NT2/D1 (cell line): ENCODE data around the gene LRTM2.

ENCODE experiments used
- DNase-seq: peaks from one replicate; pipeline ENCODE4 v3.0.0-alpha.2; 2011; ENCODE audit warnings: low read depth, low spot score
- H3K27me3 ChIP-seq: 2 replicates; pipeline ENCODE4 v1.6.0; 2011; ENCODE audit warnings: mild to moderate bottlenecking; ENCODE audit not compliant: insufficient read length, insufficient read depth
- H3K36me3 ChIP-seq: 2 replicates; pipeline ENCODE4 v1.6.1; 2011; ENCODE audit warnings: mild to moderate bottlenecking, low read length, mixed read lengths; ENCODE audit not compliant: insufficient read depth, insufficient read length
- H3K4me1 ChIP-seq: 2 replicates; pipeline ENCODE4 v1.5.1; 2011; ENCODE audit not compliant: insufficient read depth, insufficient read length
- H3K4me3 ChIP-seq: 2 replicates; pipeline ENCODE4 v1.5.1; 2011; ENCODE audit warnings: low read depth; ENCODE audit not compliant: insufficient read length
- H3K9ac ChIP-seq: 2 replicates; pipeline ENCODE4 v1.6.0; 2011; ENCODE audit warnings: low read depth; ENCODE audit not compliant: insufficient read length
- H3K9me3 ChIP-seq: 2 replicates; pipeline ENCODE4 v1.5.1; 2011; ENCODE audit warnings: mild to moderate bottlenecking, low read length; ENCODE audit not compliant: insufficient read depth
- SUZ12 ChIP-seq: IDR thresholded peaks from 2 replicates; pipeline ENCODE4 v1.6.1; 2011; ENCODE audit not compliant: insufficient read length, insufficient read depth; ENCODE audit errors: extremely low read depth
- YY1 ChIP-seq: IDR thresholded peaks from 2 replicates; pipeline ENCODE4 v1.6.1; 2011; ENCODE audit not compliant: insufficient read length, insufficient read depth
- ZNF274 ChIP-seq: IDR thresholded peaks from 2 replicates; pipeline ENCODE4 v1.6.1; 2011; ENCODE audit warnings: mild to moderate bottlenecking, low read depth, low read length

Gene LRTM2

GRCh38 chr12:1857821-1858220, 37.5 kb downstream of the LRTM2 start:
- no peaks in the 10 kb centered on the region for H3K36me3 ChIP-seq
- peaks cover 53% of the 10 kb centered on the region for H3K9me3 ChIP-seq
- no peak for TF ChIP-seq SUZ12
- no peak for TF ChIP-seq ZNF274
- no peak for TF ChIP-seq YY1
- no peaks in the 10 kb centered on the region for H3K27me3 ChIP-seq
- DNase-seq = no peak
- no peak overlapping the region for H3K4me3 ChIP-seq
- no peak overlapping the region for H3K9ac ChIP-seq
- peaks cover 2% of the 10 kb centered on the region for H3K4me1 ChIP-seq

GRCh38 chr12:1858456-1858855, 38.1 kb downstream of the LRTM2 start:
- Histone ChIP-seq H3K9ac (no peak overlapping the region), H3K36me3 (no peaks in the 10 kb centered on the region), H3K4me1 (peaks cover 2% of the 10 kb centered on the region), H3K4me3 (no peak overlapping the region), H3K27me3 (no peaks in the 10 kb centered on the region), H3K9me3 (peaks cover 47% of the 10 kb centered on the region)
- TF ChIP-seq SUZ12 (no peak), ZNF274 (no peak), YY1 (no peak)
- no peak for DNase-seq

- no peak for DNase-seq
- Histone ChIP-seq H3K27me3 (no peaks in the 10 kb centered on the region), H3K9me3 (peaks cover 35% of the 10 kb centered on the region), H3K4me1 (peaks cover 7% of the 10 kb centered on the region), H3K9ac (no peak overlapping the region), H3K36me3 (no peaks in the 10 kb centered on the region), H3K4me3 (no peak overlapping the region)
- TF ChIP-seq ZNF274 (no peak), SUZ12 (no peak), YY1 (no peak)
Observed at GRCh38 chr12:1859643-1860042, 39.3 kb downstream of the LRTM2 start.

GRCh38 chr12:1862973-1863372, 42.6 kb downstream of the LRTM2 start:
- H3K27me3 ChIP-seq = no peaks in the 10 kb centered on the region
- TF ChIP-seq SUZ12 = no peak
- TF ChIP-seq ZNF274 = no peak
- no peak for TF ChIP-seq YY1
- H3K4me3 ChIP-seq = no peak overlapping the region
- H3K9ac ChIP-seq = no peak overlapping the region
- DNase-seq = no peak
- H3K36me3 ChIP-seq = no peaks in the 10 kb centered on the region
- peaks cover 11% of the 10 kb centered on the region for H3K9me3 ChIP-seq
- peaks cover 7% of the 10 kb centered on the region for H3K4me1 ChIP-seq

GRCh38 chr12:1863823-1864222, 43.5 kb downstream of the LRTM2 start:
- Histone ChIP-seq H3K9me3 (peaks cover 18% of the 10 kb centered on the region), H3K27me3 (no peaks in the 10 kb centered on the region), H3K9ac (no peak overlapping the region), H3K4me3 (no peak overlapping the region), H3K4me1 (peaks cover 7% of the 10 kb centered on the region), H3K36me3 (no peaks in the 10 kb centered on the region)
- DNase-seq = no peak
- no peak for TF ChIP-seq ZNF274
- no peak for TF ChIP-seq YY1
- no peak for TF ChIP-seq SUZ12

GRCh38 chr12:1864456-1864855, 44.1 kb downstream of the LRTM2 start:
- Histone ChIP-seq H3K4me1 (peaks cover 7% of the 10 kb centered on the region), H3K36me3 (no peaks in the 10 kb centered on the region), H3K9ac (no peak overlapping the region), H3K27me3 (no peaks in the 10 kb centered on the region), H3K9me3 (peaks cover 18% of the 10 kb centered on the region), H3K4me3 (no peak overlapping the region)
- no peak for DNase-seq
- no peak for TF ChIP-seq SUZ12
- no peak for TF ChIP-seq ZNF274
- no peak for TF ChIP-seq YY1

- no peak for DNase-seq
- no peaks in the 10 kb centered on the region for H3K36me3 ChIP-seq
- TF ChIP-seq YY1 (no peak), ZNF274 (no peak), SUZ12 (no peak)
- no peak overlapping the region for H3K4me3 ChIP-seq
- H3K27me3 ChIP-seq = no peaks in the 10 kb centered on the region
- H3K9ac ChIP-seq = no peak overlapping the region
- peaks cover 5% of the 10 kb centered on the region for H3K4me1 ChIP-seq
- H3K9me3 ChIP-seq = peaks cover 18% of the 10 kb centered on the region
Observed at GRCh38 chr12:1864867-1865266, 44.5 kb downstream of the LRTM2 start.
